Measurements from ENCODE around the gene CFAP99. TPM values are rescaled to one million over a fixed set of nuclear protein-coding genes. Genes with fewer than 3 reads are reported as not detected.
A peak's percentile ranks its signal among the peaks of the same experiment; 100 is the strongest.

Gene CFAP99
- total and polyA plus RNA-seq, 2 donors (not counting 1 experiment from before 2014, with no cell fraction given): not detected

GRCh38 chr4:2480649-2481048 is 61.9 kb downstream of the CFAP99 start:
- Mint-ChIP-seq H3K4me1 (peaks cover 88% of the 10 kb centered on the region), H3K9me3 (ENCODE audit: insufficient read depth) (no peaks in the 10 kb centered on the region), H3K27ac (peak overlapping the region; percentile 68), H3K27me3 (no peaks in the 10 kb centered on the region), H3K4me3 (peak overlapping the region; percentile 47)
- CTCF ChIA-PET: interaction anchor here (1.1 to 1.6 kb wide), 2 partner anchors 11 to 15 kb away, joined by 3 to 5 read pairs; partner anchors contain the start of gene RNF4
- TF ChIP-seq EZH2 (IDR thresholded peaks at IDR 0.05; ENCODE audit: borderline replicate concordance, insufficient read depth, low read depth, low read length, poor library complexity, severe bottlenecking) (no peak), CTCF (IDR thresholded peaks at IDR 0.05) (no peak)
- Histone ChIP-seq H3K9me3 (ENCODE audit: control extremely low read depth in 1 of 3, control insufficient read depth in 2 of 3, insufficient read depth in 1 of 3, low read length in 2 of 3) (no peaks in the 10 kb centered on the region), H3K36me3 (replicated peaks in 1 of 2; ENCODE audit: control extremely low read depth in 1 of 2, control insufficient read depth in 1 of 2, extremely low read depth in 1 of 2, insufficient read depth in 2 of 2, low read length in 1 of 2) (peaks cover 0 to 22% of the 10 kb centered on the region in 2 experiments), H3K27me3 (replicated peaks in 1 of 4; ENCODE audit: control extremely low read depth in 1 of 4, control insufficient read depth in 3 of 4, insufficient read depth in 4 of 4, low read length in 3 of 4) (no peaks in the 10 kb centered on the region), H3K79me2 (ENCODE audit: control insufficient read depth, insufficient read depth, low read length) (peaks cover 96% of the 10 kb centered on the region), H4K20me1 (ENCODE audit: control insufficient read depth, insufficient read depth, low read length, poor library complexity, severe bottlenecking) (peaks cover 97% of the 10 kb centered on the region), H3K4me2 (replicated peaks; ENCODE audit: low read depth, low read length, poor library complexity, severe bottlenecking) (peak overlapping the region; percentile 6), H3K27ac (ENCODE audit: low read length in 2 of 2) (peak overlapping the region in 1 of 2 donors; percentile 84), H3K9ac (ENCODE audit: low read length) (no peak overlapping the region), H2AFZ (ENCODE audit: insufficient read depth, low read depth, low read length, poor library complexity, severe bottlenecking) (no peak overlapping the region), H3K4me1 (ENCODE audit: control insufficient read depth in 2 of 2, insufficient read depth in 2 of 2, low read length in 2 of 2) (peaks cover 69 to 82% of the 10 kb centered on the region in 2 donors), H3K4me3 (ENCODE audit: control extremely low read depth in 1 of 5, extremely low read depth in 1 of 5, insufficient read depth in 1 of 5, low read depth in 2 of 5, low read length in 4 of 5) (no peak overlapping the region)
- ATAC-seq (ENCODE audit: low read depth): no peak
- 90% methylated on average over 5 of the region's 5 CpGs for WGBS (ENCODE audit: insufficient coverage)
- no peak for DNase-seq
- POLR2A ChIA-PET: no interaction called here
- intact Hi-C loops (cut with micrococcal nuclease): loop anchor here (10.0 kb wide), 2 partner anchors 364 to 454 kb away; partner anchors contain the start of gene ADD1

GRCh38 chr4:2482192-2482591 is 63.4 kb downstream of the CFAP99 start:
- Histone ChIP-seq H3K9ac (ENCODE audit: low read length) (peak overlapping the region; percentile 30), H3K4me1 (ENCODE audit: control insufficient read depth in 2 of 2, insufficient read depth in 2 of 2, low read length in 2 of 2) (peaks cover 84 to 92% of the 10 kb centered on the region in 2 donors), H3K27ac (ENCODE audit: low read length in 2 of 2) (peak overlapping the region; percentile 22 to 84), H3K4me3 (ENCODE audit: control extremely low read depth in 1 of 5, extremely low read depth in 1 of 5, insufficient read depth in 1 of 5, low read depth in 2 of 5, low read length in 4 of 5) (peak overlapping the region in 1 of 5 experiments; percentile 30), H2AFZ (ENCODE audit: insufficient read depth, low read depth, low read length, poor library complexity, severe bottlenecking) (no peak overlapping the region), H3K27me3 (replicated peaks in 1 of 4; ENCODE audit: control extremely low read depth in 1 of 4, control insufficient read depth in 3 of 4, insufficient read depth in 4 of 4, low read length in 3 of 4) (no peaks in the 10 kb centered on the region), H3K9me3 (ENCODE audit: control extremely low read depth in 1 of 3, control insufficient read depth in 2 of 3, insufficient read depth in 1 of 3, low read length in 2 of 3) (no peaks in the 10 kb centered on the region), H3K36me3 (replicated peaks in 1 of 2; ENCODE audit: control extremely low read depth in 1 of 2, control insufficient read depth in 1 of 2, extremely low read depth in 1 of 2, insufficient read depth in 2 of 2, low read length in 1 of 2) (peaks cover 0 to 15% of the 10 kb centered on the region in 2 experiments), H3K4me2 (replicated peaks; ENCODE audit: low read depth, low read length, poor library complexity, severe bottlenecking) (peak overlapping the region; percentile 64), H4K20me1 (ENCODE audit: control insufficient read depth, insufficient read depth, low read length, poor library complexity, severe bottlenecking) (peaks cover 97% of the 10 kb centered on the region), H3K79me2 (ENCODE audit: control insufficient read depth, insufficient read depth, low read length) (peaks cover 96% of the 10 kb centered on the region)
- POLR2A ChIA-PET: interaction anchor here (2.3 kb wide), 1 partner anchor 13 kb away, joined by 6 read pairs; the partner anchor contains the start of gene RNF4
- H3K27me3 Mint-ChIP-seq: no peaks in the 10 kb centered on the region
- H3K4me1 Mint-ChIP-seq: peaks cover 92% of the 10 kb centered on the region
- intact Hi-C loops (cut with micrococcal nuclease): loop anchor here (10.0 kb wide), 2 partner anchors 363 to 453 kb away; partner anchors contain the start of gene ADD1
- ATAC-seq (ENCODE audit: low read depth) (no peak), DNase-seq (no peak)
- TF ChIP-seq EZH2 (IDR thresholded peaks at IDR 0.05; ENCODE audit: borderline replicate concordance, insufficient read depth, low read depth, low read length, poor library complexity, severe bottlenecking) (no peak), CTCF (IDR thresholded peaks at IDR 0.05) (no peak)
- no CpG with 5 or more reads among the region's 4 CpGs for WGBS (ENCODE audit: insufficient coverage)
- H3K9me3 Mint-ChIP-seq (ENCODE audit: insufficient read depth): no peaks in the 10 kb centered on the region
- peak overlapping the region; percentile 92 for H3K27ac Mint-ChIP-seq
- CTCF ChIA-PET: interaction anchor here (0.7 to 4.6 kb wide), 2 partner anchors 13 to 20 kb away, joined by 3 to 29 read pairs; partner anchors contain the start of gene RNF4
- H3K4me3 Mint-ChIP-seq: peak overlapping the region; percentile 81

All from B cell (primary cell).